Stimulated activated naive CD8-positive, alpha-beta T cell treated with anti-CD3 and anti-CD28 coated beads, Interleukin-15, Interleukin-2, amounts not matched to agents 100 ng/mL and 50 ng/mL, for 24 hours (primary cell): ENCODE measurements around the gene PGC.
A peak's percentile ranks its signal among the peaks of the same experiment; 100 is the strongest.

Source experiments
- H3K27ac Mint-ChIP-seq: one replicate; pipeline ENCODE4 v1.8.0; 2021; ENCODE audit warnings: mild to moderate bottlenecking, mixed read lengths
- H3K27me3 Mint-ChIP-seq: one replicate; pipeline ENCODE4 v1.8.0; 2021; ENCODE audit warnings: mixed read lengths
- H3K36me3 Mint-ChIP-seq: one replicate; pipeline ENCODE4 v1.8.0; 2021; ENCODE audit warnings: low read depth, mixed read lengths
- H3K4me1 Mint-ChIP-seq: one replicate; pipeline ENCODE4 v1.8.0; 2021; ENCODE audit warnings: low read depth, mixed read lengths
- H3K4me3 Mint-ChIP-seq: one replicate; pipeline ENCODE4 v1.8.0; 2021; ENCODE audit warnings: mild to moderate bottlenecking, mixed read lengths
- H3K9me3 Mint-ChIP-seq: one replicate; pipeline ENCODE4 v1.8.0; 2021; ENCODE audit warnings: mixed read lengths

The PGC gene

DNA sequence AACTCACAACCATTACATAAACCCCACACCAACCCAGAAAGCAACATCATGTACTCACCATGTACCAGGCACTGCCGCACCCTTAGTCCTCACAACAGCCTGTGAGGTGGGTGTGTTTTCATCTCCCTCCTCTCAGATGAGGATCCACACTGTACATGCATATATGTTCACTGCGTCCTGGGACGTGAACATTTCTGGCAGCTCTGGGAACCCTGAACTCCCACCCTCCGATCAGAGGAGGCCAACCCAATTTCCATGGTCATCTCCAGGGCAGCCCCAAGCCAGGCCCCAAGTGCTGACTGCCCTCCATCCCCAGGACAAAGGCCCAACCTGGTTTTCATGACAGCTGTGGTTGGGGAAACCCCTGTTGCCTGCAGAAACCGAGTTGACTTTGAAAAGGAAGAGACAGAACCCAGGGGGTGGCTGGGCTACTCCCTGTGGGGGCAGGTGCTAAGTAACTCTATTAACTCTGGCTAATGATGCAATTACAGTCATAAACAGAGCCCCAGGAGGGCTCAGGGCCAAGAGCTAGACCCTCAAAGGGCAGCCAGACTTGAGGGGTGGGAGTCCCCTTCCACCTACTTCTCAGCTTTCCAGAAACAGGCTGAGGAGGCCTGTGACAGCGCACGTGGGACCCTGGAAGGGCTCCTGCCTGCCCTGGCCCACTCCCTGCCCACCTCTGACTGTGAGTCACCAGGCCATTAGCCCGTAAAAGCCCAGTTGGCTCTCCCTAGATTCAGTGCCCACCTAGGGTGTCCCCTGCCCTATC is 14.4 kb downstream of the PGC start:
- no peaks in the 10 kb centered on the region for H3K27me3 Mint-ChIP-seq
- no peaks in the 10 kb centered on the region for H3K36me3 Mint-ChIP-seq
- H3K27ac Mint-ChIP-seq, result peak overlapping the region; percentile 78
- H3K4me1 Mint-ChIP-seq, result peaks cover 50% of the 10 kb centered on the region
- no peaks in the 10 kb centered on the region for H3K9me3 Mint-ChIP-seq
- H3K4me3 Mint-ChIP-seq, result peak overlapping the region; percentile 67

DNA sequence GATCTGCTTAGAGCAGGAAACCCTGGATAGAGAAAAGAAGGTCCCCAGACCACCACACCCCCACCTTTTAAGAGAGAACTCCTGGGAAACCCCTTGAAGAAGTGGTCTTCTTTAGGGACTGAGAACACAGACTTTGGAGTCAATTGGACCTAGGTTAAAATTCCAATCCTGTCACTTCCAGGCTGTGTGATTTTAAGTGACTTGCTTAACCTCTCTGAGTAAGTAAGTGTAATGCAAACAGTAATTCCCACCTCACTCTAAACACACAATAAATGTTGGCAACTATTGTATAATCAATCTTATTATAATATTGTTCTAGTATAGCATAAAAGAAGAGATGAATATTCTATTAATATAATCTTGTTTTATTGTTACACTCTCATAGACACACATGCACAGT is 15.0 kb downstream of the PGC start:
- Mint-ChIP-seq H3K4me3 (peak overlapping the region; percentile 67), H3K9me3 (no peaks in the 10 kb centered on the region), H3K27ac (peak overlapping the region; percentile 69), H3K27me3 (no peaks in the 10 kb centered on the region), H3K4me1 (peaks cover 53% of the 10 kb centered on the region), H3K36me3 (no peaks in the 10 kb centered on the region)

GRCh38 chr6:41731561-41732086 is 15.6 kb downstream of the PGC start:
- Mint-ChIP-seq H3K27ac (peak overlapping the region; percentile 55), H3K4me3 (peak overlapping the region; percentile 51), H3K4me1 (peaks cover 56% of the 10 kb centered on the region), H3K36me3 (no peaks in the 10 kb centered on the region), H3K9me3 (no peaks in the 10 kb centered on the region), H3K27me3 (no peaks in the 10 kb centered on the region)

- Mint-ChIP-seq H3K4me1 (peaks cover 56% of the 10 kb centered on the region), H3K27ac (peak overlapping the region; percentile 55), H3K4me3 (peak overlapping the region; percentile 37), H3K27me3 (no peaks in the 10 kb centered on the region), H3K9me3 (no peaks in the 10 kb centered on the region), H3K36me3 (no peaks in the 10 kb centered on the region)
Observed at GRCh38 chr6:41730531-41731436, 16.4 kb downstream of the PGC start.

DNA sequence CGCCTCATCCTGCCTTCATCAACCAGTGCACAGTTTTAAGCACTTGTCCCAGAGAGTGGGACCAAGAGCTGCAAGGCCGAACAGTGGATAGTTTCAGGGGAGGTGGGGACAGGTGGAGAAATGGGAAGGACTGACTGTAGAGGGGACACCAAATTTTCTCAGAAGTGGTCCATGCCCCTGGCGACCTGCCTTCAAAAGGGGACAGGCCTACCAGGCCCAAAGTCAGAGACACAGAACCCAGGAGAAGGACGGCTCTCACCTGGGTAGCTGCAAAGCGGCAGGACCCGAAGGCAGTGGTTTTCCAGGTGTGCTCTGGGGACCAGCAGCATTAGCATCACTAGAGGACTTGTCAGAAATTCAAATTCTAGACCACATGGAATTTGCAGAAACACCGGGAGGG is 17.6 kb downstream of the PGC start:
- Mint-ChIP-seq H3K36me3 (no peaks in the 10 kb centered on the region), H3K4me3 (no peak overlapping the region), H3K4me1 (peaks cover 60% of the 10 kb centered on the region), H3K27me3 (no peaks in the 10 kb centered on the region), H3K27ac (no peak overlapping the region), H3K9me3 (no peaks in the 10 kb centered on the region)

DNA sequence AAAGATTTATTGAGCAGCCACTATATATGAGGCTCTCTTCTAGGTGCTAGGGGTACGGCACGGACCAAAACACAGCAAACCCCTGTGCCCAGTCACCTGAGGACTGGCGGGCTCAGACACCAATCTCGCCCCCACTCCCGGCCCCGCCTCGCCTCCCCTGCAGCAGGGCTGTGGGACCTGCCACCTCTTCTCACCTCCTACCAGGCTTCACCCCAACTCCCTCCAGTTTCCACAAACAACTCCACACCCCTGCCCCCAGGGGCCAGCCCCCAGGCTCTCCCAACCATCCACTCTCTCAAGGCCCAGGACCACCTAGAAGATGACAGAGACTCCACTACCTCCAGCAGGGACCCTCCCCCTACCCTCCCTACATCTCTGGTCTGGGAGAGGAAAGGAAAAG is 18.2 kb downstream of the PGC start:
- Mint-ChIP-seq H3K9me3 (no peaks in the 10 kb centered on the region), H3K27ac (peak overlapping the region; percentile 49), H3K4me1 (peaks cover 64% of the 10 kb centered on the region), H3K4me3 (no peak overlapping the region), H3K36me3 (no peaks in the 10 kb centered on the region), H3K27me3 (no peaks in the 10 kb centered on the region)

- no peaks in the 10 kb centered on the region for H3K9me3 Mint-ChIP-seq
- H3K36me3 Mint-ChIP-seq, result no peaks in the 10 kb centered on the region
- no peak overlapping the region for H3K27ac Mint-ChIP-seq
- H3K27me3 Mint-ChIP-seq, result no peaks in the 10 kb centered on the region
- peaks cover 62% of the 10 kb centered on the region for H3K4me1 Mint-ChIP-seq
- no peak overlapping the region for H3K4me3 Mint-ChIP-seq
Observed at GRCh38 chr6:41728073-41728936, 18.9 kb downstream of the PGC start.

DNA sequence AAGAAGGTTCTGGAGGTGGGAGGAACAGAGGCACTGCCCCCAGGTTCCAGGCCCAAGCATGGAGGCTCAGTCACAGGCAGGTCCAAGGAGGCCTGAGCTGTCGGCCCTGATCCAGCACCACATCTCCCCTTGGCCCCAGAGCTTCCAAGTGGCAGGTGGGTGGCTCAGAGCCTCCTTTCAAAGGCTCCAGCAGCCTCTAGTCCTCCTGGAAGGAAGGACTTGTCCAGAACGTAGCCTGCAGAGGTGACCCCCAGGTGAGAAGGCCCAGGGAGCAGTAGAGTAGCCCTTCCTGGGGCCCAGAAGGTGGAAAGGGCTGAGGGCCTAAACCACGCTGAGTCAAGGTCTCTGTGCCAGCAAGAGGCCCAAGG is 19.5 kb downstream of the PGC start:
- Mint-ChIP-seq H3K9me3 (no peaks in the 10 kb centered on the region), H3K4me3 (no peak overlapping the region), H3K27ac (no peak overlapping the region), H3K4me1 (peaks cover 61% of the 10 kb centered on the region), H3K27me3 (no peaks in the 10 kb centered on the region), H3K36me3 (no peaks in the 10 kb centered on the region)

DNA sequence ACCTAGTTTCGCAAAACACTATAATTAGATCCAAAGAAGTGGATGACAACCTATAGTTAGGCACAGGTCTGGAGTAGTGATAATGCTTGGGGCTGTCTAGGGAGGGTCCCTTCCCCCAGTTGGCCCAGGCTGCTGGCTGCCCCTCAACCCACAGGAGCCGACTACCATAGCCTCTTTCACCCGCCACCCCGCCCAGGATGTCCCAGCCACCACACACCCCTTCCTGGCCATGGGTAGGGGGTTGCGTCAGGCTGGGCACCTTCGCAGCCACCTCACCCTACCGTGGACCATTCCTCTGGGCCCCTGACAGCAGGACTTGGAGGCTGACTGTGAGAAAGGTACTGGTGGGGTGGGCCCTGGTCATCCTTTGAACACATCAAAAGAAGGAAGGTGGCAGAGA is 20.3 kb downstream of the PGC start:
- no peaks in the 10 kb centered on the region for H3K9me3 Mint-ChIP-seq
- peak overlapping the region; percentile 47 for H3K4me3 Mint-ChIP-seq
- peaks cover 53% of the 10 kb centered on the region for H3K4me1 Mint-ChIP-seq
- no peaks in the 10 kb centered on the region for H3K36me3 Mint-ChIP-seq
- H3K27ac Mint-ChIP-seq, result no peak overlapping the region
- no peaks in the 10 kb centered on the region for H3K27me3 Mint-ChIP-seq

DNA sequence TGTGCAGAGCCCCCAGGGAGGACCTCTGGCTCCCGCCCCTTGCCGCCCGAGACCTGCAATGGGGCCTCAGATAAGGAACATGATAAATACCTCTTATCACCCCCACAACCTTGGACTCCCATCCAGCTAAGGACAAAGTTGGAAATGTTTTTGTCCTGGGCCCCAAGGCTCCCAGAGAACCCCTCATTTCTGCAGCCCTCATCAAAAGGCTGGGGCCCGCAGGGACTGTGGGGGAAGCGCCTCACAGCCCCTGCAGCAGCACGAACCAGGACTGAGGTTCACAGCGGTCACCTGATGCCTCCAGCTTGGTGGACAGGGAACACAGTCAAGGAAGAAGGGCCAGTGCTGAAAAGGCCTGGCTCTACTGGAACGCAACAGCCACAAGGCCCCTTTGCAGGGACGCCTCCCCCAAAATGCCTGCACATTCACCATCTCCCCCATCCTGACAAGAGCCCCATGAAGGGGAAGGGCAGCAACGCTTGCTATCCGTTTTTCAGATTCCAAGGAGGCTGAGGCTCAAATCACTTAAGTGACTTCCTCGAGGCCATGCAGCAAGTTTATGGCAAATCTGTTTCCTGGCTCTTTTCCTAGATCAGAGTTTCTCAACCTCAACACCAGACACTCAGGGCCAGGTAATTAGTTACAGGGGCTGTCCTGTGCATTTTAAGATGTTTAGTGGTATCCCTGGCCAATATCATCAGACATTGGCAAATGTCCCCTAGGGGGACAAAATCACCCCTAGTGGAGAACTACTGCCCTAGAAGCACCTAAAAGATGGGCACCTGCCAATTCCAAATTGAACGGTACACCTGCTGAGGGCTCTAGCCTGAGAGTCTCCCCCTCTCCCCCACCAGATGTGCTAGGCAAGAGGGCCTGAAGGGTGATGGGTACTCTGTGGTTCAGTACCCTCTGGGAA is 22.4 kb downstream of the PGC start:
- H3K4me1 Mint-ChIP-seq, result peaks cover 41% of the 10 kb centered on the region
- H3K36me3 Mint-ChIP-seq, result no peaks in the 10 kb centered on the region
- H3K27ac Mint-ChIP-seq, result no peak overlapping the region
- H3K4me3 Mint-ChIP-seq, result no peak overlapping the region
- no peaks in the 10 kb centered on the region for H3K27me3 Mint-ChIP-seq
- H3K9me3 Mint-ChIP-seq, result no peaks in the 10 kb centered on the region

GRCh38 chr6:41724228-41724580 is 23.0 kb downstream of the PGC start:
- no peaks in the 10 kb centered on the region for H3K27me3 Mint-ChIP-seq
- H3K4me1 Mint-ChIP-seq, result peaks cover 36% of the 10 kb centered on the region
- no peaks in the 10 kb centered on the region for H3K9me3 Mint-ChIP-seq
- peak overlapping the region; percentile 56 for H3K4me3 Mint-ChIP-seq
- no peaks in the 10 kb centered on the region for H3K36me3 Mint-ChIP-seq
- no peak overlapping the region for H3K27ac Mint-ChIP-seq

GRCh38 chr6:41723530-41724227 is 23.5 kb downstream of the PGC start:
- H3K27me3 Mint-ChIP-seq, result no peaks in the 10 kb centered on the region
- H3K4me3 Mint-ChIP-seq, result peak overlapping the region; percentile 56
- no peaks in the 10 kb centered on the region for H3K9me3 Mint-ChIP-seq
- H3K4me1 Mint-ChIP-seq, result peaks cover 32% of the 10 kb centered on the region
- H3K27ac Mint-ChIP-seq, result peak overlapping the region; percentile 49
- no peaks in the 10 kb centered on the region for H3K36me3 Mint-ChIP-seq

DNA sequence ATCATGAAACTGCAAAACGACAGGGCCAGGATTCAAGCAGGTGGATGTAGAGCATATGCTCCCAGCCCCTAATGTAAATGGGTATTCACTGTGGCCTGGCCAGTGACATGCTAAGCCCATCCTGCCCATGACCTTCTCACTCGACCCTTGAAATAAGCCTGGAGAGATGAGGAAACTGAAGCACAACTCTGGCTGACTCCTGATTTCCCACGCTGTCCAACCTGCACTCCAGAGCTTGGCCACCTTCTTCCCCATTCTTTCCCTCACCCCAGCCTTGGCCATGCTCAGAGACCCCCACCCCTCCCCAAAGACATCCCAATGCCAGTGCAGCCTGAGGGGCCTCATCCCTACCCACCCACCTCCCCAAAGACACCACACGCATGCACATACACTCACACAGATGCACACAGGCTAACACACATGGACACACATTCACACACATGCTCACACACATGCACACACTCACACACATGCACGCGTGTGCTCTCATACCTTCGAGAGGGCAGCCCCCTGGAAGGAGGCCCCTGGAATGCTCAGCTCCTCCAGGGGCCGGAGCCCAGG is 24.1 kb downstream of the PGC start:
- H3K4me1 Mint-ChIP-seq, result peaks cover 32% of the 10 kb centered on the region
- no peak overlapping the region for H3K27ac Mint-ChIP-seq
- no peaks in the 10 kb centered on the region for H3K27me3 Mint-ChIP-seq
- H3K4me3 Mint-ChIP-seq, result peak overlapping the region; percentile 26
- H3K9me3 Mint-ChIP-seq, result no peaks in the 10 kb centered on the region
- H3K36me3 Mint-ChIP-seq, result no peaks in the 10 kb centered on the region
